CD4-positive, alpha-beta T cell treated with Interleukin-4 for 1 hour (primary cell): Measurements from ENCODE around the gene CHD3.
A peak's percentile ranks its signal among the peaks of the same experiment; 100 is the strongest.

Source experiments
- DNase-seq, 2 donors: peaks; one replicate each; pipeline ENCODE4 v3.0.0-alpha.2; 2020 to 2022

The CHD3 gene

DNA sequence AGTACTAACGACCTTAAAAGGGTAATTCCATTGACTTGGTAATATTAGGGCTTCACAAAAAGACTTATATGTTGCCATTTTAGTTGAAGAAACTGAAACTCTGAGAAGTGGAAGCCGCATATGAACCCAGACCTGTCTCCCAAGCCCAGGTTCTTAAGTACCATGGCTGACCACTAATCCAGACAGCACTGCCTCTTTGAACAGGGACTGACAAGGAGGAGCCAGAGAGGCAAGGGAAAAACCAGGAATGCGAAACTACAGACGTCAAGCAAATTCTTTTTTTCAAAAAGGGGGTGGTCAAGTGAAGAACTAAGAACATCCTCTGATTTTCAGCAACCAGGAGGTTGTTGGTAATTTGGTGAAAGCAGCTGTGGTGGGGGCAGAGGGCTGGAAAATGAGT is 15.5 kb upstream of the CHD3 start:
- no peak for DNase-seq

- no peak for DNase-seq
Observed at GRCh38 chr17:7875804-7876370, 12.7 kb upstream of the CHD3 start.

DNA sequence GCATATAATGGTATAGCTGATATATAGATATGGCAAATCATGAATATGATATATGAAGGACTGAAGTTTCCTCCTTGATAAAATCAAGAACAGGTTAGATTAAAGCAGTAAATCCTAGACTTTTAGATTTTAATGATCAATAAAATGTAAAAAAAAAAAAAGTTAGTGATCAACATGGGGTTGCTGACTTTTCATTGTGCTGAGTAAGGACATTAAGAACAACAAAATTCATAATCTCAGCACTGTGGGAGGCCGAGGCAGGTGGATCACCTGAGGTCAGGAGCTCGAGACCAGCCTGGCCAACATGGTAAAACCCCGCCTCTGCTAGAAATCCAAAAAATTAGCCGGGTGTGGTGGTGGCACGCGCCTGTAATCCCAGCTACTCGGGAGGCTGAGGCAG is 10.4 kb upstream of the CHD3 start:
- no peak for DNase-seq

GRCh38 chr17:7880076-7880868 is 8.3 kb upstream of the CHD3 start:
- no peak for DNase-seq

GRCh38 chr17:7881276-7882054 is 7.1 kb upstream of the CHD3 start:
- DNase-seq: no peak

- no peak for DNase-seq
Observed at GRCh38 chr17:7882068-7882467, 6.5 kb upstream of the CHD3 start.

DNA sequence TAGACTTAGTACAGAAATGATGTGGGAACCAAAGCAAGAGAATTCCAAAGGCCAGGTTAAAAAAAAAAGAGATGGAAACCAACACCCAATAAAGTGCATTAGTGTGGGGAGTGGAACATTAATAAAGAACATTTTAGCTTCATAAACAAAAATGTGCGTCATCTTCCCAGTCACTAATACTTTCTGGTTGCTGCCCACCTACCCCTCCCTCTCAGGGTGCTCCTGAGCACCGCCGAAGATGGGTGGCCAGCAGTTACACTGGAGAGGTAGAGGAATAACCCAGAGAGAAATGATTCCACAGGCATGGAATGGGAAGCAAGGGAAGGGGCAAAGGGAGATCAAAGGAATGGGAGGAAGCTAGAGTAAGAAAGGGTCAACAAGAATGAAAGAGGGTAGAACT is 6.0 kb upstream of the CHD3 start:
- DNase-seq: no peak

- DNase-seq: peak; percentile 65 to 79
Observed at GRCh38 chr17:7883781-7884386, 4.7 kb upstream of the CHD3 start.

DNA sequence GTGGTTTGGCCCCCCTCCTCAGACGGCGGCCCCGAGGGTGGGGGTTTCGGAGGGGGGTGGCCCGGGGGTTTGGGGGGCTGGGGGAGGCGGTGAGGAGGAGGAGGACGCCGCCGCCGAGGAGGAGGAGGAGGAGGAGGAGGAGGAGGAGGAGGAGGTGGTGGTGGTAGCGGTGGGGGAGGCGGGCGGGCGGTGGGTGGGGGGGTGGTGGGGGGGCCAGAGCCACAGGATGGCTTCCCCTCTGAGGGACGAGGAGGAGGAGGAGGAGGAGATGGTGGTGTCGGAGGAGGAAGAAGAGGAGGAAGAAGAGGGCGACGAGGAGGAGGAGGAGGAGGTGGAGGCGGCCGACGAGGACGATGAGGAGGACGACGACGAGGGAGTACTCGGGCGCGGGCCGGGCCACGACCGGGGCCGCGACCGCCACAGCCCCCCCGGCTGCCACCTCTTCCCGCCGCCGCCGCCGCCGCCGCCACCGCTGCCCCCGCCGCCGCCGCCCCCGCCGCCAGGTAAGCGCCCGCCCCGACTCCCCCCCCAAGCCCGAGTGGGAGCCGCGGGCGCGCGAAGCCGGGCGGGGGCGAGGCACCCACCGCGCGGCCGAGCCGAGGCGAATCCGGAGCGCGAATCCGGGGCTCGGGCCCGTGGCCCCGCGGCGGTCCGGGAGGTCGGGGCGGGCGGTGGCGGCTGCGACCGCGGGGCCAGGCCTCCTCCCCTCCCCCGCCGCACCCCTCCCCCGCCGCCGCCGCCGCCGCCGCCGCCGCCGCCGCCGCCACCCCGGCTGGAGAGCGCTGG is 3.8 kb upstream of the CHD3 start:
- peak; percentile 41 to 54 for DNase-seq

DNA sequence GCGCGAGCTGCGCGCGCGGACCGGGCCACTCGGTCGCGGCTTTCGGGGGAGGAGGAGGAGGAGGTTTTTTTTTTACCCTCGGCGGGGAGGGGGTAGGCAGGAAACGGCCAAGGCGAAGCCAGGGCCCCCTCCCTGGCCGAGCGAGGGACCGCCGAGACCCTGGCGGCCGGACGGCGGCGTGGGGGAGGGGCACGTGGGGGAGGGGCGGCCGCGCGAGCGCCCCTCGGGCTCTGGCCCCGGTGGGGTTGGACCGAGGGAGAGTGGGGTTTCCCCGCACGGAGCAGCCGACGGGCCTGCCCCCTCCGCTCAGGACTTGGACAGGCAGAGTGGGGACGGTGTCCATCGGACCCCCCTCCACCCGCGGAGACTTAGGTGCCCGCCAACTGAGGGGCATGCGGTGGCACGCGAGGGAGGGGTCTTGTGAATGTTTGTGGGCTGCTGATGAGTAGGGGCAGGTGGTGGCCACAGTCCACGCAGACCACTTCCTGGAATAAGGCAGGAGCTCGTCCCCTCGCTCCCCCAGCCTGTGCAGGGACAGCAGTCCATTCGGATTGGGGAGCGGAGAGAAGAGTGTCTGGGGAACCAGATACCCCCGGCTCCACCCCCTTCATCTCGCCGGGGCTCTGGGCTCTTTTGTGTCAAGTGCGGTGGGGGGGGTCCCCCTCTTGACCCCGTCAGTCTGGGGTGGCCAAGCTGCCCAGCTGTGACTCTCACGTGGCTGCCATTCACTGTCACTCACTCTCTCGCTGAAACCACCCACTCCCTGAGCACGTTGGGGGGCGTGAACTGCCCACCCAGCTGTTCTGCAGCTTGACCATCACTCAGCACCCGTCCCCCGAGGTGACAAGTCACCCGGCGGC is 3.0 kb upstream of the CHD3 start:
- DNase-seq: peak; percentile 56 to 57

DNA sequence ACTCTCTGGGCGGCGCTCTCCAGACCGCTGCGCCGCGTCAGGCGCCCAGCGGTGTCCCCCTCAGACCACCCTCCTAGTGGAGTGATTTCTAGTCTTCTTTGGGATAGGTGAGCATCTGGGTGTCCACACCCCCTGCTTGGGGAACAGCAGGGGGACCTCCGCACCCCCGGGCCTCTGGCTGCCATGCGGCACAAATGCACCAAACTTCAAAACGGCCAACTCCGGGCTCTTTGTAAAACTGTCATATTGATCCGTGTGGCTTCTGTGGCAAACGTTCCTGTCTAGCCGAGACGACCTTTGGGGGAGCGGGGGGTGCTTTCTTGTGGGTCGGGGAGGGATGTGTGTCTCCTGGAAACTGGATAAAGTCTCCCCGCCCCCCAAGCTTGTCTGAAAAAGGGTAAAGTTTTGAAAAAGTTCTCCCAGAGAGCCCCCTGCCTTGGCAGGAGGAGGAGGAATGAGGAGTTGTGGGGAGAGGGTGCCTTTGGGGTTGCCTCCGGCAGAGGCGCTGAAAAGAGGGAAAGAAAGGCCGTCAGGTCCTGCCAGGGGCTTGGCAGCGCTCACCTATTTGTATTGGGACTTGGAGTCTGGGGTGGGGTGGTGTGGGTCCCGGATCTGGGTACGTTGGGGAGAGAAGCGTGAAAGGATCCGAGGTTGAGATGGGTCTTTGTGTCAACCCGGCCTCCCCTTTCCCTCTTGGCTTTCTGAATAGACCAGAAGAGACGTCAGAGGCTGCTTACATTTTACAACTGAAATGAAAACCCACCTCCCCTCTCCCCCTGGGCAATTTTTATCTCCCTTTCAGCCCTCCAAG is 2.2 kb upstream of the CHD3 start:
- DNase-seq: peak; percentile 74 to 78

- no peak for DNase-seq
Observed at GRCh38 chr17:7887038-7887481, 1.5 kb upstream of the CHD3 start.

GRCh38 chr17:7887482-7888183 is 956 bp upstream of the CHD3 start:
- peak; percentile 95 to 98 for DNase-seq

GRCh38 chr17:7889166-7889955 is 772 bp downstream of the CHD3 start:
- peak; percentile 42 to 70 for DNase-seq

DNA sequence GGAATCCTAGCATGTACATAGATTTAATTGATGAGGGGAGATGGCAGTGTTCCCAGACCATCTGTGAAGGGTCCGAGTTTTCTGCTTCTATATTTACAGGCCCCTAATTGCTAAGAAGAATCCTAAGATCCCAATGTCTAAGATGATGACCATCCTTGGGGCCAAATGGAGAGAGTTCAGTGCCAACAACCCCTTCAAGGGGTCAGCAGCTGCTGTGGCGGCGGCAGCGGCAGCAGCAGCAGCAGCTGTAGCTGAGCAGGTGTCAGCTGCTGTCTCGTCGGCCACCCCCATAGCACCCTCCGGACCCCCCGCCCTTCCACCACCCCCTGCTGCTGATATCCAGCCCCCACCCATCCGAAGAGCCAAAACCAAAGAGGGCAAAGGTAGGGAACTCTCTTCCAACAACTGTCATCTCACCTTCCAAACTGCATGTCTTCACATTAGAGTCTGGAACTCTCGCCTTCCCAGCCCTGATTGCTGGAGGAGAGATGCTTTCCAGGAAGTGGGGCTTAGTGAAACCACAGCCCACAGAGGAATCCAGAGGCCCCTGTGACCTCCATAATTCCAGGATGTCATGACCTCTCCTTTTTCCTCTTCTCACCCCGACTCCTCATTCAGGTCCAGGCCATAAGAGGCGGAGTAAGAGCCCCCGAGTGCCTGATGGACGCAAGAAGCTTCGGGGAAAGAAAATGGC is 4.7 kb downstream of the CHD3 start:
- no peak for DNase-seq

DNA sequence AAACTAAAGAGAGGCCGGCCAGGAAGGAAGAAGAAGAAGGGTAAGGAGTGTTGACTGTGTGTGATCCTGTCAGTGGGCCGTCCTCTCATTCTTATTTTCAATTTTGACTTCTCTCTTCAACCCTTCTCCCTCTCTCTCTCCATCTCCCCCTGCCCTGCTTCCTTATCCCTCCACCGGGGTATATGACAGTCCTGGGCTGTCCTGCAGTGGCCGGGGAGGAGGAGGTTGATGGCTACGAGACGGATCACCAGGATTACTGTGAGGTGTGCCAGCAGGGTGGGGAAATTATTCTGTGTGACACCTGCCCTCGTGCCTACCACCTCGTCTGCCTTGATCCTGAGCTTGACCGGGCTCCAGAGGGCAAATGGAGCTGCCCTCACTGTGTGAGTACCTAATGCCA is 5.6 kb downstream of the CHD3 start:
- no peak for DNase-seq

- DNase-seq: no peak
Observed at GRCh38 chr17:7894866-7895265, 6.3 kb downstream of the CHD3 start.

GRCh38 chr17:7897090-7897489 is 8.5 kb downstream of the CHD3 start:
- no peak for DNase-seq

DNA sequence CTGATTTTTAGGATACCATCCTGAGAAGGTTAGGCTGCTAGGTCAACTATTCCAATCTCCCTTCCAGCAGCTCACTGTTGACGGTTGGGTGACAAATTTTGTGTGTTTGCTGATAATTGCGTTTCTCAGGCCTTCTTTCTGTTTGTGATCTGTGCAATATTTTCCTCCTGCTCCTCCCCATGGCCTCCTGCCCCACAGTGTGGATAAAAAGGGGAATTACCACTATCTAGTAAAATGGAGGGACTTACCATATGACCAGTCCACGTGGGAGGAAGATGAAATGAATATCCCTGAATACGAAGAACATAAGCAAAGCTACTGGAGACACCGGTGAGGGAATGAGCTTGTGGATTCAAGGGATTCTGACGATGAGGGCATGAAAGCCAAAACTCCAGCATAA is 9.2 kb downstream of the CHD3 start:
- DNase-seq: peak; percentile 47 to 56
